C4-2B (cell line): ENCODE measurements around the gene HOXB9.

Source experiments
- ZFX ChIP-seq: fragments of 450-650 bp; IDR thresholded peaks from 2 replicates; pipeline ENCODE4 v1.6.1; 2017
- TF ChIP-seq, protein P1 (sequence below): fragments of 450-650 bp; conservative IDR thresholded peaks from 2 replicates; pipeline ENCODE4 v1.5.1; 2017; ENCODE audit warnings: mild to moderate bottlenecking

DNA sequence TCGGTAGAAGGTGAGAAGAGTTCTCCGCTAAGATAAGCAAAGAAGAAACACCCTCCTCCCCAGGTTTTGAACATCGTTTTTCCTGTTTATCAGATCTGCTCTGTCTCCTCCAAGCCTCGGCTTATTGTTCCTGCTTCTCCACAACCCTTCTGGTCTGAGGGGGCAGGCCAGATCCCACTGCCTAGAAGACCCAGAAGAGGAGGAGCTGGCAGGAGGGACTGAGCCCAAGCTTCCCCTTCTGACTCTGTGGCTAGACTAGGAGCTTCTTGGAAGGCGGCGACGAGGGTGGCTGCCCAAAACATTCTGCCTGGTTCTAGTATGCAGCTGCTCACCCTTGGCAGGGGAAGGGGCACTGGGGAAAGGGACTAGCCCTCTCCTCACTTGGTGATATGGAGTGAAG lies 27.4 kb downstream of the HOXB9 start:
- TF ChIP-seq, protein P1, sequence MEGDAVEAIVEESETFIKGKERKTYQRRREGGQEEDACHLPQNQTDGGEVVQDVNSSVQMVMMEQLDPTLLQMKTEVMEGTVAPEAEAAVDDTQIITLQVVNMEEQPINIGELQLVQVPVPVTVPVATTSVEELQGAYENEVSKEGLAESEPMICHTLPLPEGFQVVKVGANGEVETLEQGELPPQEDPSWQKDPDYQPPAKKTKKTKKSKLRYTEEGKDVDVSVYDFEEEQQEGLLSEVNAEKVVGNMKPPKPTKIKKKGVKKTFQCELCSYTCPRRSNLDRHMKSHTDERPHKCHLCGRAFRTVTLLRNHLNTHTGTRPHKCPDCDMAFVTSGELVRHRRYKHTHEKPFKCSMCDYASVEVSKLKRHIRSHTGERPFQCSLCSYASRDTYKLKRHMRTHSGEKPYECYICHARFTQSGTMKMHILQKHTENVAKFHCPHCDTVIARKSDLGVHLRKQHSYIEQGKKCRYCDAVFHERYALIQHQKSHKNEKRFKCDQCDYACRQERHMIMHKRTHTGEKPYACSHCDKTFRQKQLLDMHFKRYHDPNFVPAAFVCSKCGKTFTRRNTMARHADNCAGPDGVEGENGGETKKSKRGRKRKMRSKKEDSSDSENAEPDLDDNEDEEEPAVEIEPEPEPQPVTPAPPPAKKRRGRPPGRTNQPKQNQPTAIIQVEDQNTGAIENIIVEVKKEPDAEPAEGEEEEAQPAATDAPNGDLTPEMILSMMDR = no peak
- TF ChIP-seq ZFX = no peak
